KG1 (cell line): ENCODE measurements around the gene SDK1.

Experiments
- DNase-seq: peaks from one replicate; lab custom pipeline; 2025; lab: John Stamatoyannopoulos, UW

SDK1 gene

DNA sequence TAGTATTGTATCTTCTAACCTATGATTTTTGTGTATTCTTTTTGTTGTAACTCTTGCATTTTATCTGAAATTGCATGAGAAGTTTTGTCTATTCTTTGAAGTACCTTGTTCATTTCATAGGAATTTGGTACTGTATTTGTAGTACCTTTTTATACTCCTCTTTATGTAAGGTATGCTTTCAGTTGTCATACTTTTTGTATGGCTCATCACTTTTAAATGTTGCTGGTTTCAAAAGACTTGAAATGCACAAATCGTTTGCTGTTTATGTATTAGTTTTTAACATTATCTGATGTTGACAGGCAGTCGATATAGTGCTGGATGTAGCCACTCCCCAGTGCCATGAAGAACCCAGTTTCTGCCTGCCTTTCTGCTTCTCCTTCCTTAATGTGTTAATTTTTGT is 158.1 kb downstream of the SDK1 start:
- DNase-seq: no peak

GRCh38 chr7:3461923-3462322 is 160.9 kb downstream of the SDK1 start:
- no peak for DNase-seq

- no peak for DNase-seq
These were observed 162.6 kb downstream of the SDK1 start for GRCh38 chr7:3463696-3464095.

GRCh38 chr7:3464900-3465622 is 164.0 kb downstream of the SDK1 start:
- no peak for DNase-seq

- DNase-seq: no peak
These were observed 165.2 kb downstream of the SDK1 start for GRCh38 chr7:3466261-3466660.

- no peak for DNase-seq
These were observed 168.6 kb downstream of the SDK1 start for GRCh38 chr7:3469641-3470040.

DNA sequence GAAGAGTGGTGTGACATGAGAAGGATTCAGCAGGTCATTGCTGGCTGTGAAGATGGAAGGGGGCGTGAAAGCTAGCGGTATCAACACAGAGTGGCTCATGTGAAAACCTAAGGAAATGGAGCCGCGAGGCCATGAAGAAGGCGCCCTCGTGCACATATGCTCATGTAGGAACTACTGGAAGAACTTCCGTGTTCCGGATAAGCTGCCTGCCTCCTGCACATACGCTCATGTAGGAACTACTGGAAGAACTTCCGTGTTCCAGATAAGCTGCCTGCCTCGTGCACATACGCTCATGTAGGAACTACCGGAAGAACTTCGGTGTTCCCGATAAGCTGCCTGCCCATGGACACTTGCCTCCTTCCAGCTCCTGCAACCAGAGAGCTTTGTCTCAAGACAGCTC is 179.1 kb downstream of the SDK1 start:
- no peak for DNase-seq

DNA sequence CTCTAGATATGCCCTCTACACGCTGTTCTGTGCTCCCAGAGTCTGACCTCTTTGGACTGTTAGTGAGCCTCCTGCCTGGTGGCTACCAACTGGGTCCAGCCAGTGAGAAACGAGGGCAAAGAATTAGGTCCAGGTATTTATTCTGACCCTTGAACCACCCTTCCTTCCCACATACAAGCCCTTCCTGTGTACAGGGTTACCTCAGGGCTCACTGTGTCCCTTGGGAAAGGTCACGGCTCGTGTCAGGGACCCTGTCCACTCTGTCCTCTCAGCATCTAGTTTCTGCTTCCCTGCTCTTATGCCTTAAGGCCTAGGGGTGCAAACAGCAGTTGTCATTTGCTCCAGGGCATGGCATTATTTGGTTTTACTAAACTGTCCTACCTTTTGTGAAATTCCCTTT is 180.4 kb downstream of the SDK1 start:
- DNase-seq: no peak

- no peak for DNase-seq
These were observed 181.3 kb downstream of the SDK1 start for GRCh38 chr7:3482147-3482921.

GRCh38 chr7:3486841-3487240 is 185.8 kb downstream of the SDK1 start:
- no peak for DNase-seq

- DNase-seq: no peak
These were observed 187.8 kb downstream of the SDK1 start for GRCh38 chr7:3488829-3489228.

- no peak for DNase-seq
These were observed 192.4 kb downstream of the SDK1 start for GRCh38 chr7:3493499-3493898.

DNA sequence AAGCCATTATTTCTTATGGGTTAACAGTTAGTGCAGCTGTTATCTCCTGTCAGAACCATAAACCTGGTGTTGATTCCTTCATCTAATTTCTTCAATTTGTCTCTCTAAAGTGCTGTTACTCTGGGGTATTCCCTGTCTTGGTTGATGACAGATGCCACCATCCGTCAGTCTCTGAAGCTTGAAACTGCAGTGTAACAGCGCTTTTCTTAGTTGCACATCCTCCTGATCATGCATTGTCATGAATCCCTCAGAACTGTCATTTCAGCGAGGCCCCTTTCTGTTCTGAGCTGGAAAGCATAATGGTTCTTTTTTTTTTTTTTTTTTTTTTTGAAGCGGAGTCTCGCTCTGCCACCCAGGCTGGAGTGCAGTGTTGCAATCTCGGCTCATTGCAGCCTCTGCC is 193.9 kb downstream of the SDK1 start:
- DNase-seq: no peak

GRCh38 chr7:3495530-3495929 is 194.5 kb downstream of the SDK1 start:
- no peak for DNase-seq

DNA sequence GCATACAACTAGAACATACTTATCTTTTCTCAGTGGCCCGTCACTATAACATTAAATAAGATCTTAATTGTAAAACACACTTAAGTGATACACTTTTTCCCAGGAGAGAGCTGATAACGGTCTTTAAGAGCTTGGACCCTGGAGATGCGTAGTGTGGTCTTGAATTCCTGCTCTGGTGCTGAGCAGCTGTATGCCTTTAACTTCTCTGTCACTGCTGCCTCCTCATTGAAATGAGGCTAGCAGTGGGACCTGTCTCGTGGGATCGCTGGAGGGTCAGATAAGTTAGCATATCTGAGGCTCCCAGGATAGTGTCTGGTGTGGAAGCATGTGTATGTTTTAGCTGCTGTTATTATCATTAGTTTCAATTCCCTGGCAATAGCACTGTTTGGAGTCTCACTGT is 194.9 kb downstream of the SDK1 start:
- no peak for DNase-seq

DNA sequence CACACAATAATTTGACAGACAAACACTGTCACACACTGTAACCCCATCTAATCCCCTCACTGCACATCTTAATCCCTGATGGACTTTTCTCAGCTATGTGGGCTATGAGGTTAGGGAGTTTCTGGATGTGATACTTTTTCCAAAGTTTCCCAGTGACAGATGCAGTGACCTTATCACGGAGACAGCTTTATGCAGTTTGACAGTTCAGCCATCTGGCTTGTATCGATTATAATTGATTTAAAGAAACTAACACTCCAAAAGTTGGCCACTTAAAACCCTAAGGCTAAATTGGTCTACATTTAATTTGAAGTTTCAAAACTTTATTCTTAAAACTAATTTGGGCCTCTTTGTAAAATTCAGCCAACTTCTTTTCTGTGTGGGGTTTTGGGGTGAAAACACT is 196.7 kb downstream of the SDK1 start:
- DNase-seq: no peak

DNA sequence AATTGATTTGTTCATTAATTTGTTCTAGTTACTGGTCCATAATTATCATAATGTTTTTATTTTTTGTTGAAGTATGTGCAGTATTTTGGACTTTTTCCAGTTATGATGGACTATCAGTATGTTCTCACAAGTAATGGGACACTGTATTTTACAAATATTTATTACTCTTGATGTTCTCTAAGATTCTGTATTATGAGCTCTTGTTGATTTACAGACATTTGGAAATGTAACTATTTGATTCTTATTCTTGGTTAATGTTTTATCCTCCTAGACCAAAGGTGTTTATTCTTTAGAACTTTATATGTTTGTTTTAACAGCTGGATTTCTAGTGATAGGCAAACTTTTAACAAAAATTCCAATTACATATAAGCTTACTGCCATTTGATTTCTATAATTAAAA is 200.6 kb downstream of the SDK1 start:
- no peak for DNase-seq

DNA sequence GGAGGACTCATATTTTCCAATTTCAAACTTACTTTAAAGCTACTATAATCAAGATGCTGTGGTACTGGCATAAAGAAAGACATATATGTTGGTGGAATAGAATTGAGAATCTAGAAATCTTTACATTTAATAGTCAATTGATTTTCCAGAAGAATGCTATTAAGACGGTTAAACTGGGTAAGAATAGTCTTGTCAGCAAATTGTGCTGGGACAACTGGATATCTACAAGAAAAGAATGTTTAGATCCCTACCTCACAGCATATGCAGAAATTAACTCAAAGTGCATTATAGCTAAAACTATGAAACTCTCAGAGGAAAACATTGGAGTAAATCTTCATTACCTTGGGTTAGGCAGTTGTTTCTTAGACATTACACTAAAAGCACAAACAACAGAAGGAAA is 203.3 kb downstream of the SDK1 start:
- no peak for DNase-seq

DNA sequence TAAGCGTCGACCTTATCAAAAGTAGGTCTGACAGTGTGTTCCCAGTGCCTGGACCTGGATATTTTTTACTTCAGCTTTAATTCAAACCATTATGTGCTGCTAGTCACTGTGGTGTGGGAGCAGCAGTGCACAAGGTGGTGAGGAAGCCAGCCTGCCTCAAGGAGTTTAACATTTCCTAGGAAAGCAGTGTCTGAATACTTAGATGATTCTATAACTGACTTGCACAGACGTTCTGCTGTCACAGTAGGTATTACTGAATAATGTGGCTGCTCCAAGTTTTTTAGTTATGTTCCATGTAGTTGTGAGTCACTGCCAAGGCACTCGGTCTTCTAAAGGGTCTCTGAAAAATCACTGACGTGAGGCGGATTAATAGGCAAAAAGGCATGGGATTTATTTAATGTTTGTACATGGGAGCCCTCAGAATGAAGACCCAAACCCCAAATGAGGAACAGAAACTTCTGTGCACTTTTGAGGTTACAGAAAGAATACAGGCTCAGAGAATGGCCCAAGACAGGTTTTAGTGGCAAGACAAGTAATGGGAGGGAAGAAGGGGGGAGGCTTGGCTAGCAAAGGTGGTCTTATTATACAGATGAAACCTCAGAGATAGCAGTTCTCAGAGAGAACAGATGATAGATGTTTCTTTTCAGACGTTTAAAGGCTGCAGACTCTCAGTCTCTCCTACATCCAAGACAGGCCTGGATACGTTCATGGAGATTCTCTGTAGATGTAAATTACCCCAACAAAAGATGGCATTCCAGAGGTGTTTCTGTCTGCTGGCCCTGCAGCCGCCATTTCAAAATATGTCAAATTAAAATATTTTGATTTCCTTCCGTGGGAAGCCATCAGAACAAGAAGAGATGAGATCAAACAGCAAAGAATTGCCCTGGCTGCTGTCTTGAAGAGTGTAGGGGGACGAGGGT is 209.3 kb downstream of the SDK1 start:
- no peak for DNase-seq

- no peak for DNase-seq
These were observed 216.3 kb downstream of the SDK1 start for GRCh38 chr7:3517344-3517743.

DNA sequence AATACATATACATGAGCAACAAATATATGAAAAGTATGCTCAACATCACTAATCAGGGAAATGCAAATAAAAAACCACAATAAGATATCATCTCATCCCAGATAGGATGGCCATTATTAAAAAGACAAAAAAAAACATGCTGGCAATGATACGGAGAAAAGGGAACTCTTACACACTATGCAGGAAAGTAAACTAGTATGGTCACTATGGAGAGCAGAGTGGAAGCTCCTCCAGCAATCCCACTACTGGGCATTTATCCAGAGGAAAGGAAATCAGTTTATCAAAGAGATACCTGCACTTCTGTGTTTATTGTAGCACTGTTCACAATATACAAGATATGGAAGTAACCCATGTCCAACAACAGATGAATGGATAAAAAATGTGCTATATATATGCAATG is 217.5 kb downstream of the SDK1 start:
- DNase-seq: no peak

- DNase-seq: no peak
These were observed 219.2 kb downstream of the SDK1 start for GRCh38 chr7:3520206-3520605.
